ENCODE measurements around the gene TMEM178B.

GRCh38 chr7:141258559-141258958 is 184.7 kb downstream of the TMEM178B start:
- TF ChIP-seq POLR2A (IDR thresholded peaks at IDR 0.05) (no peak), CTCF (IDR thresholded peaks at IDR 0.05) (no peak)
